ENCODE measurements around the gene VWA3B. TPM values are rescaled to one million over a fixed set of nuclear protein-coding genes. Genes with fewer than 3 reads are reported as not detected.

The VWA3B gene, protein sequence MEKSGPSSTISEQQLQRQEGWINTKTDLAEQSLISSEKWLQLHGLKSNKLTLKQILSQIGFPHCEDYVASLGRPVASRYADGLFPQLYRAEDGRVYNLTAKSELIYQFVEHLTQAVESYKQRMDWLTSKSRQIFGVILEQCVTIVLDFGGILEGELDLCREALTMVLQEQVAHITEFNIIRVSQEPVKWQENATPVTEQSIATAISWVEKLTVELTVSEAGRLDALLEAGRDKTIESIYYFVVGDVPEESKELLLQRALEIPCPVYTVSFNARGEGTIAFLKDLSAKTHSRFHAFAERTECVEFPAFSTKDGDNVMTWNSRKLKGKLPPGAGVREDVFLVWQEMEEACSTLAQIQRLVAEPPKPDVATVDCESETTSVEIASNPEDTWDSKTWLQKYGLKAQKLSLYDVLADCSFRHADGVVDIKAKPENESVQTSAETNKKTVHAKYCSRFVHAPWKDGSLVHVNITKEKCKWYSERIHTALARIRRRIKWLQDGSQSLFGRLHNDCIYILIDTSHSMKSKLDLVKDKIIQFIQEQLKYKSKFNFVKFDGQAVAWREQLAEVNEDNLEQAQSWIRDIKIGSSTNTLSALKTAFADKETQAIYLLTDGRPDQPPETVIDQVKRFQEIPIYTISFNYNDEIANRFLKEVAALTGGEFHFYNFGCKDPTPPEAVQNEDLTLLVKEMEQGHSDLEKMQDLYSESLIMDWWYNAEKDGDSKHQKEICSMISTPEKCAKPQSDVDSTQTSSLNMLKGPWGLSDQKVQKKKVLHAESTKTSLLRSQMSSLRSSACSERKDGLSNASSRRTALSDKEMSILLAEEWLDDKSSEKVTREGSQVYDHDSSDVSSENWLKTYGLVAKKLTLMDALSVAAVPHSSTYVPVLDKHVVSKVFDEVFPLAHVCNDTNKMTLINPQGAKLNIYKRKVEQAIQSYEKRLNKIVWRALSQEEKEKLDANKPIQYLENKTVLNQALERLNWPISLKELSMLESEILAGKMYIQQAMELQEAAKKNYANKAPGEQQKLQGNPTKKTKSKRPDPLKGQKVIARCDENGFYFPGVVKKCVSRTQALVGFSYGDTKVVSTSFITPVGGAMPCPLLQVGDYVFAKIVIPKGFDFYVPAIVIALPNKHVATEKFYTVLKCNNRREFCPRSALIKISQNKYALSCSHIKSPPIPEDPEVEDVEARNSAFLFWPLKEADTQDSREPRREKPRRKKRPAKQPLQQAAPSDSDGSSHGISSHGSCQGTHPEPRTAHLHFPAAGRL (N-terminal part only)
- total RNA-seq (2021): not detected in 2 replicates
- Bru-seq, nascent RNA: percentile 3 among the genes with signal in this experiment
- BruChase-seq, experiment 1, labeled RNA remaining after a 2-hour chase: percentile 0 among the genes with signal in this experiment
- not detected for BruChase-seq, experiment 2, labeled RNA remaining after a 6-hour chase
- long read RNA-seq: 0 reads

- Histone ChIP-seq H3K27ac (ENCODE audit: low read depth, low read length, poor library complexity, severe bottlenecking) (no peak within 1 kb of the TSS), H3K4me1 (ENCODE audit: insufficient read depth, low read length, poor library complexity, severe bottlenecking) (peaks cover 12% of the 10 kb centered on the region), H3K27me3 (replicated peaks; ENCODE audit: insufficient read depth, low read depth, low read length, poor library complexity) (peaks cover 50% of the 10 kb centered on the region), H3K4me3 (ENCODE audit: low read depth, low read length, poor library complexity, severe bottlenecking) (peak within 1 kb of the TSS; percentile 34), H3K9me3 (ENCODE audit: low read depth, low read length, poor library complexity, severe bottlenecking) (no peaks in the 10 kb centered on the region), H3K36me3 (ENCODE audit: insufficient read depth, low read length, poor library complexity, severe bottlenecking) (no peaks in the 10 kb centered on the region)
- POLR2A ChIA-PET (ENCODE audit: low non-redundant PET): no interaction called here
- CTCF ChIA-PET: no interaction called here
- peak; percentile 36 for DNase-seq (ENCODE audit: low spot score)
- BruUV-seq (replicated peaks): no TSS peak
- intact Hi-C loops (cut with micrococcal nuclease; ENCODE audit: unreplicated experiment): no loop called here
- TF ChIP-seq EZH2 (IDR thresholded peaks at IDR 0.05; ENCODE audit: borderline replicate concordance, low read depth, low read length, poor library complexity, severe bottlenecking): no peak
- TF ChIP-seq, protein P1, sequence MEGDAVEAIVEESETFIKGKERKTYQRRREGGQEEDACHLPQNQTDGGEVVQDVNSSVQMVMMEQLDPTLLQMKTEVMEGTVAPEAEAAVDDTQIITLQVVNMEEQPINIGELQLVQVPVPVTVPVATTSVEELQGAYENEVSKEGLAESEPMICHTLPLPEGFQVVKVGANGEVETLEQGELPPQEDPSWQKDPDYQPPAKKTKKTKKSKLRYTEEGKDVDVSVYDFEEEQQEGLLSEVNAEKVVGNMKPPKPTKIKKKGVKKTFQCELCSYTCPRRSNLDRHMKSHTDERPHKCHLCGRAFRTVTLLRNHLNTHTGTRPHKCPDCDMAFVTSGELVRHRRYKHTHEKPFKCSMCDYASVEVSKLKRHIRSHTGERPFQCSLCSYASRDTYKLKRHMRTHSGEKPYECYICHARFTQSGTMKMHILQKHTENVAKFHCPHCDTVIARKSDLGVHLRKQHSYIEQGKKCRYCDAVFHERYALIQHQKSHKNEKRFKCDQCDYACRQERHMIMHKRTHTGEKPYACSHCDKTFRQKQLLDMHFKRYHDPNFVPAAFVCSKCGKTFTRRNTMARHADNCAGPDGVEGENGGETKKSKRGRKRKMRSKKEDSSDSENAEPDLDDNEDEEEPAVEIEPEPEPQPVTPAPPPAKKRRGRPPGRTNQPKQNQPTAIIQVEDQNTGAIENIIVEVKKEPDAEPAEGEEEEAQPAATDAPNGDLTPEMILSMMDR (conservative IDR thresholded peaks at IDR 0.05; ENCODE audit: low read depth, low read length): no peak
Observed at GRCh38 chr2:98086491-98087446, at the start of gene VWA3B. TSS of gene VWA3B (plus strand) at chr2:98087167. CDS start at chr2:98093093, 5,926 bp downstream.

GRCh38 chr2:98037206-98037605 is 49.8 kb upstream of the VWA3B start:
- H3K27ac ChIP-seq (ENCODE audit: low read depth, low read length, poor library complexity, severe bottlenecking): no peak overlapping the region
- POLR2A ChIA-PET (ENCODE audit: low non-redundant PET): no interaction called here
- no TSS peak for BruUV-seq (replicated peaks)
- TF ChIP-seq EZH2 (IDR thresholded peaks at IDR 0.05; ENCODE audit: borderline replicate concordance, low read depth, low read length, poor library complexity, severe bottlenecking): no peak
- TF ChIP-seq, protein P1 (conservative IDR thresholded peaks at IDR 0.05; ENCODE audit: low read depth, low read length): no peak
- no peaks in the 10 kb centered on the region for H3K9me3 ChIP-seq (ENCODE audit: low read depth, low read length, poor library complexity, severe bottlenecking)
- intact Hi-C loops (cut with micrococcal nuclease; ENCODE audit: unreplicated experiment): no loop called here
- H3K4me1 ChIP-seq (ENCODE audit: insufficient read depth, low read length, poor library complexity, severe bottlenecking): no peaks in the 10 kb centered on the region
- DNase-seq (ENCODE audit: low spot score): no peak
- H3K36me3 ChIP-seq (ENCODE audit: insufficient read depth, low read length, poor library complexity, severe bottlenecking): no peaks in the 10 kb centered on the region
- H3K27me3 ChIP-seq (replicated peaks; ENCODE audit: insufficient read depth, low read depth, low read length, poor library complexity): no peaks in the 10 kb centered on the region
- no peak overlapping the region for H3K4me3 ChIP-seq (ENCODE audit: low read depth, low read length, poor library complexity, severe bottlenecking)
- CTCF ChIA-PET: no interaction called here

Data from A673 (cell line).